Esophagus muscularis mucosa (tissue), 4 donors: ENCODE measurements around the gene SPINDOC. TPM values are rescaled to one million over a fixed set of nuclear protein-coding genes. Genes with fewer than 3 reads are reported as not detected.

Source experiments
- DNase-seq: peaks from one replicate; pipeline ENCODE4 v3.0.0-alpha.2; 2017; ENCODE audit errors: extremely low spot score
- H3K27ac ChIP-seq, 4 donors: fragments of 200-600 bp; sonication (generic); replicated peaks in 1 of 4; 1 replicate in 3 of 4; 2 replicates in 1 of 4; pipeline ENCODE4 v1.5.1; 2016 to 2019; ENCODE audit warnings: mild to moderate bottlenecking in 1 of 4
- H3K27me3 ChIP-seq, 4 donors: fragments of 200-600 bp; sonication (generic); one replicate each; pipeline versions ENCODE4 v1.5.1 to v1.6.0; 2016 to 2019
- H3K36me3 ChIP-seq, 4 donors: fragments of 200-600 bp; sonication (generic); one replicate each; pipeline ENCODE4 v1.5.1; 2016 to 2019
- H3K4me1 ChIP-seq, 4 donors: fragments of 200-600 bp; sonication (generic); one replicate each; pipeline ENCODE4 v1.5.1; 2016 to 2019
- H3K4me3 ChIP-seq, 4 donors: fragments of 200-600 bp; sonication (generic); 1 replicate in 2 of 4; 2 replicates in 2 of 4; pipeline ENCODE4 v1.5.1; 2016 to 2019; ENCODE audit warnings: mild to moderate bottlenecking in 4 of 4, moderate library complexity in 1 of 4
- H3K9me3 ChIP-seq, 4 donors: fragments of 200-600 bp; sonication (generic); 1 replicate in 3 of 4; 2 replicates in 1 of 4; pipeline ENCODE4 v1.5.1; 2016 to 2019
- EP300 ChIP-seq: sonication (generic); formaldehyde crosslinking; IDR thresholded peaks from one replicate; pipeline ENCODE4 v1.6.1; 2017; ENCODE audit warnings: antibody characterized with exemption
- POLR2A ChIP-seq: fragments of 450-650 bp; IDR thresholded peaks from one replicate; pipeline ENCODE4 v1.6.1; 2017; ENCODE audit warnings: antibody characterized with exemption, moderate library complexity, mild to moderate bottlenecking, low read depth
- POLR2AphosphoS5 ChIP-seq, 2 donors: sonication (generic); formaldehyde crosslinking; IDR thresholded peaks; one replicate each; pipeline ENCODE4 v1.6.1; 2017; ENCODE audit warnings: antibody characterized with exemption in 2 of 2
- WGBS: methylation state at CpG from one replicate; pipeline ENCODE4 v1.1.5; 2018; 5-methylcytosine and 5-hydroxymethylcytosine counted together
- intact Hi-C: fragments of 100-400 bp; cut with DNase I; formaldehyde crosslinking; loops from one replicate; pipeline ENCODE4 v1.15.1; 2023
- total RNA-seq, 4 donors: library from RNA; depleted of rRNA; stranded (reverse); fragments of >200 nt; gene quantifications; one replicate each; pipeline versions ENCODE4 v1.1.0 to v1.2.1, GENCODE V29; 2016
- TF ChIP-seq, protein P1 (sequence below), 3 experiments: fragments of 200-600 bp in 2 of 3; fragments of 450-650 bp in 1 of 3; sonication (generic) in 2 of 3; IDR thresholded peaks; one replicate each; pipeline ENCODE4 v1.5.1; 2017 to 2019; ENCODE audit warnings: antibody characterized with exemption in 3 of 3, mild to moderate bottlenecking in 2 of 3, moderate library complexity in 1 of 3

Gene SPINDOC, protein sequence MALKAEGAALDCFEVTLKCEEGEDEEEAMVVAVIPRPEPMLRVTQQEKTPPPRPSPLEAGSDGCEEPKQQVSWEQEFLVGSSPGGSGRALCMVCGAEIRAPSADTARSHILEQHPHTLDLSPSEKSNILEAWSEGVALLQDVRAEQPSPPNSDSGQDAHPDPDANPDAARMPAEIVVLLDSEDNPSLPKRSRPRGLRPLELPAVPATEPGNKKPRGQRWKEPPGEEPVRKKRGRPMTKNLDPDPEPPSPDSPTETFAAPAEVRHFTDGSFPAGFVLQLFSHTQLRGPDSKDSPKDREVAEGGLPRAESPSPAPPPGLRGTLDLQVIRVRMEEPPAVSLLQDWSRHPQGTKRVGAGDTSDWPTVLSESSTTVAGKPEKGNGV
- 10 to 100 TPM; 12.0 to 25.8 (median 18.6) TPM for total RNA-seq

DNA sequence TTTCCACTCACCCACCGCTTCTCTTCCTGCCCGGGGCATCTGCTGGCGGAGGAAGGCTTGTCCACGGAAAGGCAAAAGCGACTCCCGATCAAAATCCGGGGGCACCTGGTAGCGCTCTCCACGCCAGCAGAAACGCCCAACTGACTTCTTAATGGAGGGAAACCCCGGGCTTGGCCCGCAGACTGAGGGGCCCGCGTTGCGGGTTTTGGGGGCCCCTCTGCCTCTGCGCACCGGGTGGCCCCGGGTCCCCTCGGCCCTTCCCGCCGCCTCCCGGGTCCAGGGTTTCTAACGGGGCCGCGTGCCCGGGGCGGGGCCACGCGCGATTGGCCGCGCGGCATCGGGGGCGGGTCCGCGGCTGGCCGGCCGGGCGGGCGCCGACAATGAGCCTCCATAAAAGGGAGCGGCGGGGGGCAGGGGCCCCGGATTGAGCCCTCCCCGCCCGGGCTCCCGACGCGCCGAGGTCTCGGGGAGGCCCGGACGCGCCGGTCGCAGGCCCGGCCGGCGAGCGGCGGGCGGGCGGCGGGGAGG lies at the start of gene SPINDOC:
Gene SPINDOC (plus strand): TSS at position 422 of the 528 bp plus-strand sequence. CDS start 231 bp downstream, outside the sequence.
- TF ChIP-seq, protein P1, sequence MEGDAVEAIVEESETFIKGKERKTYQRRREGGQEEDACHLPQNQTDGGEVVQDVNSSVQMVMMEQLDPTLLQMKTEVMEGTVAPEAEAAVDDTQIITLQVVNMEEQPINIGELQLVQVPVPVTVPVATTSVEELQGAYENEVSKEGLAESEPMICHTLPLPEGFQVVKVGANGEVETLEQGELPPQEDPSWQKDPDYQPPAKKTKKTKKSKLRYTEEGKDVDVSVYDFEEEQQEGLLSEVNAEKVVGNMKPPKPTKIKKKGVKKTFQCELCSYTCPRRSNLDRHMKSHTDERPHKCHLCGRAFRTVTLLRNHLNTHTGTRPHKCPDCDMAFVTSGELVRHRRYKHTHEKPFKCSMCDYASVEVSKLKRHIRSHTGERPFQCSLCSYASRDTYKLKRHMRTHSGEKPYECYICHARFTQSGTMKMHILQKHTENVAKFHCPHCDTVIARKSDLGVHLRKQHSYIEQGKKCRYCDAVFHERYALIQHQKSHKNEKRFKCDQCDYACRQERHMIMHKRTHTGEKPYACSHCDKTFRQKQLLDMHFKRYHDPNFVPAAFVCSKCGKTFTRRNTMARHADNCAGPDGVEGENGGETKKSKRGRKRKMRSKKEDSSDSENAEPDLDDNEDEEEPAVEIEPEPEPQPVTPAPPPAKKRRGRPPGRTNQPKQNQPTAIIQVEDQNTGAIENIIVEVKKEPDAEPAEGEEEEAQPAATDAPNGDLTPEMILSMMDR (IDR thresholded peaks at IDR 0.05), result no peak
- TF ChIP-seq POLR2AphosphoS5 (IDR thresholded peaks at IDR 0.05) (peak in 1 of 2 donors; percentile 53), POLR2A (no peak), EP300 (no peak)
- intact Hi-C loops, result loop anchor here (2.0 kb wide), 1 partner anchor 44 kb away; the partner anchor contains the start of gene ZFTA
- H3K9me3 ChIP-seq, result no peaks in the 10 kb centered on the region
- H3K27ac ChIP-seq, result peak within 1 kb of the TSS; percentile 87 to 91 (median 88)
- no peaks in the 10 kb centered on the region for H3K27me3 ChIP-seq
- peaks cover 5 to 20% (median 14%) of the 10 kb centered on the region in 4 donors for H3K36me3 ChIP-seq
- H3K4me1 ChIP-seq, result peaks cover 17 to 50% (median 37%) of the 10 kb centered on the region in 4 donors
- peak; percentile 93 for DNase-seq
- H3K4me3 ChIP-seq, result peak within 1 kb of the TSS; percentile 77 to 98 (median 92)
- 0% methylated on average over 21 of the region's 65 CpGs for WGBS

DNA sequence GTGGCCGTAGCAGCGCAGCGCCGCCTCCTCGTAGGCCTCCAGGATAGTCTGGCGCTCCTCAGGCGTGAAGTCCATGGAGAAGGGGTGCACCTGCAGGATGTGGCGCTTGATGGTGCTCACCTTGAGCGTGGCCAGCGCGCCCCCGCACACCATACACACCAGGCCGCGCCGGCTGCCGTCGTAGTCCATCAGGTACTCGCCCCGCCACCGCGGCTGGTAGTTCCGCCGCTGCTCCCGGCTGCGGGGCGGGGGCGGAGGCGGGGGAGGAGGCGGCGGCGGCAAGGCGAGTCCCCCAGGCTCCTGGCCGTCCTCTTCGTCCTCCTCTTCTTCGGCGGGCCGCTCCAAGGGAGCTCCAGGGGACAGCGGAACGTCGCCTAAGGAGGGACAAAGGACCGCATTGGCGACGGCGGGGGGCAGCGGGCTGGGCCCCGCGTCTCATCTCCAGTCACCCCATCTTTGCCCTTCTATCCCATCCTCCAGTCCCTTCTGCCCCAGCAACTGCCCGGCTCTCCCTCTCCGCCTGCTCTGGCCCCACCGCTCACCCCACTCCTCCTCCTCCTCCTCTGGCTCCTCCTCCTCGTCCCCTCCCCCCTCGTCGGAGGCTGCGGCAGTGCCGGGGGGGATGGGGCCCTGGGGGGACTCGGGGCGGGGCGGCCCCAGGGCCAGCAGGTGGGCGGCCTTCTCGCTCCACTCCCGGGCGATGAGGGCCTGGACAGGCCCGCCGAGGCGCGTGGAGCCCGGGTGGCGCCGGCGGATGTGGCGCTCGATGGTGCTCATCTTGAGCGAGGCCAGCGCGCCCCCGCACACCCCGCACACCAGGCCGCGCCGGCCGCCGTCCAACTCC lies 49.5 kb upstream of the SPINDOC start:
- DNase-seq, result no peak
- Histone ChIP-seq H3K27ac (peak overlapping the region; percentile 86 to 93 (median 92)), H3K4me1 (peaks cover 45 to 63% (median 61%) of the 10 kb centered on the region in 4 donors), H3K4me3 (peak overlapping the region; percentile 57 to 67 (median 65)), H3K36me3 (peaks cover 0 to 36% (median 11%) of the 10 kb centered on the region in 4 donors), H3K27me3 (no peaks in the 10 kb centered on the region), H3K9me3 (no peaks in the 10 kb centered on the region)
- TF ChIP-seq POLR2AphosphoS5 (IDR thresholded peaks at IDR 0.05) (peak; percentile 61 to 72), POLR2A (no peak), EP300 (no peak)
- TF ChIP-seq, protein P1 (IDR thresholded peaks at IDR 0.05), result no peak
- intact Hi-C loops, result loop anchor here (10.0 kb wide), 1 partner anchor 391 kb away; no protein-coding TSS in a partner anchor
- WGBS, result 43% methylated on average over 50 of the region's 82 CpGs

DNA sequence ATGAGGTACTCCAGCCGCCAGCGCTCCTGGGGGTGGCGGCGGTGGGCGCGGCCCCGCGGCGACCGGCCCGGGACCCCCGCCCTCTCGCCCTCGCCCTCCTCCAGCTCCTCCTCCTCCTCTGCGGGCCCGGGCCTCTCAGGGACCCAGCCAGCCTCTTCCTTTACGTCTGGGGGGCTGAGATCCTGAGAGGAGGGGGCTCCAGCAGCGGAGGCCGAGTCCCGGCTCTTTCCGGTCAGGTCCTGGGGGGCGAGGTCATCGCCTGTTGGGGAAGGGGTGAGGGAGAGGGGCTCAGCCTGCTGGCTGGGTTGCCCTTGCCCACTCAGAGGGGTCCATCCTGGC lies 48.9 kb upstream of the SPINDOC start:
- no peak for DNase-seq
- Histone ChIP-seq H3K4me1 (peaks cover 45 to 65% (median 64%) of the 10 kb centered on the region in 4 donors), H3K27me3 (no peaks in the 10 kb centered on the region), H3K27ac (peak overlapping the region; percentile 86 to 93 (median 92)), H3K9me3 (no peaks in the 10 kb centered on the region), H3K36me3 (peaks cover 0 to 31% (median 8%) of the 10 kb centered on the region in 4 donors), H3K4me3 (peak overlapping the region; percentile 57 to 67 (median 65))
- TF ChIP-seq POLR2A, result no peak
- TF ChIP-seq, protein P1 (IDR thresholded peaks at IDR 0.05), result no peak
- TF ChIP-seq EP300, result no peak
- TF ChIP-seq POLR2AphosphoS5 (IDR thresholded peaks at IDR 0.05), result no peak
- 47% methylated on average over 14 of the region's 23 CpGs for WGBS
- intact Hi-C loops, result loop anchor here (10.0 kb wide), 1 partner anchor 390 kb away; no protein-coding TSS in a partner anchor

DNA sequence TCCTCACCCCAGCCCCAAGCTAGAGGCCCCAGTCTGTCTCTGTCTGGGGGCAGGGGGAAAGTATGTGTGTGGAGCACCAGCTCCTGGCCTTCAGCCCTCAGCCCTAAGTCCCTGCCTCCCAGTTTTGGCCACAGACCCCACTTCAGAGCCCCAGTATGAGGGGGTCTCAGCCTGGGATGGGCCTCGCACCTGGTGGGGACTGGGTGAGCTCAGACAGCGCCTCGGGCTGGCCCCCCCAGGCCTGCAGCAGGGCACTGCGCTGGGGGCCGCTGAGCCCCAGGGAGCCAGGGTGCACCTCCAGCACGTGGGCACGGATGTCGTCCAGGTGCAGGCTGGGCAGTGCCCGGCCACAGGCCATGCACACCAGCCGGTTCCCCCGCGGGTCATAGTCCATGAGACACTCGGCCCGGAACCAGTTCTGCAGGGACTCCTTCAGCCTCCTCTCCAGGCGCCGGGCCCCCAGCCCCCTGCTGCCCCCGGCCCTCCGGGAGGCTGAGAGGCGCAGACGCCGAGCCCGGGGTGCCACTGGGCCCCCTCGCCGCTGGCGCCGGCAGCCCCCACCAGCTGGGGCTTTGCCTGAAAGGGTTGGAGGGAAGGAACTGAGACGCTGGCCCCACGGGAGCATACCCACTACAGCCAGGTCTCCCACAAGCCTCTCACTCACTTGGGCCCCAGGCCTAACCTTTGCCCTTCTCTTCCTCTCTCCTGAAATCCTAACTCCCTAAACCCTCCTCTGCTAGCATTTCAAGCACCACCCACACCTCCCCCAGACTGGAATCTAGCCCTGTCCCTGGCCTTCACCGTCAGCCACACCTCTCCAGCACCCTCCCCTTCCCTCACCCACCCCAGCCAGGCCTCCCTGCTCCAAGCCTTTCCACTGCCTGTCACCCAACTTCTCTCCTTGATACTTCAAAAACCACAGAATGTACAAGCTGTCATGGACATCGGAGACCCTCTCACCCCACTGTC lies 48.3 kb upstream of the SPINDOC start:
- WGBS, result 58% methylated on average over 6 of the region's 30 CpGs
- H3K36me3 ChIP-seq, result peaks cover 0 to 31% (median 7%) of the 10 kb centered on the region in 4 donors
- intact Hi-C loops, result loop anchor here (5.0 to 10.0 kb wide), 2 partner anchors 182 to 390 kb away; no protein-coding TSS in a partner anchor
- no peaks in the 10 kb centered on the region for H3K27me3 ChIP-seq
- TF ChIP-seq EP300 (no peak), POLR2AphosphoS5 (IDR thresholded peaks at IDR 0.05) (no peak), POLR2A (no peak)
- TF ChIP-seq, protein P1 (IDR thresholded peaks at IDR 0.05), result no peak
- DNase-seq, result no peak
- peak overlapping the region; percentile 86 to 93 (median 92) for H3K27ac ChIP-seq
- no peaks in the 10 kb centered on the region for H3K9me3 ChIP-seq
- peaks cover 48 to 71% (median 70%) of the 10 kb centered on the region in 4 donors for H3K4me1 ChIP-seq
- H3K4me3 ChIP-seq, result peak overlapping the region; percentile 57 to 67 (median 65)
